Mucosa of descending colon (tissue), 3 donors: Measurements from ENCODE around the gene TCF7L2. TPM values are rescaled to one million over a fixed set of nuclear protein-coding genes. Genes with fewer than 3 reads are reported as not detected.

ENCODE experiments used
- ATAC-seq: fragments of 200-7000 bp; cut with Tn5 transposase; one replicate; pipeline ENCODE4 v1.9.1; 2020; ENCODE audit warnings: mild to moderate bottlenecking, moderate library complexity
- DNase-seq, 3 donors: peaks; one replicate each; pipeline ENCODE4 v3.0.0-alpha.2; 2020
- H3K36me3 ChIP-seq: fragments of 200-600 bp; one replicate; pipeline ENCODE4 v1.8.0; 2021; ENCODE audit warnings: low read depth, mild to moderate bottlenecking
- H3K4me1 ChIP-seq: fragments of 200-600 bp; one replicate; pipeline ENCODE4 v1.8.0; 2021; ENCODE audit warnings: low read depth, mild to moderate bottlenecking
- H3K4me3 ChIP-seq: fragments of 200-600 bp; one replicate; pipeline ENCODE4 v1.8.0; 2021; ENCODE audit warnings: mild to moderate bottlenecking
- H3K9me3 ChIP-seq: fragments of 200-600 bp; one replicate; pipeline ENCODE4 v1.8.0; 2021; ENCODE audit warnings: mild to moderate bottlenecking
- CTCF ChIP-seq: fragments of 200-600 bp; IDR thresholded peaks from one replicate; pipeline ENCODE4 v1.8.0; 2022; ENCODE audit warnings: antibody characterized with exemption, mild to moderate bottlenecking
- intact Hi-C, 2 donors: fragments of 100-400 bp; cut with DNase I in 1 of 2; cut with micrococcal nuclease in 1 of 2; formaldehyde crosslinking; loops; one replicate each; pipeline versions ENCODE4 v1.11.0 to v1.11.1; 2022; cut with DNase I, micrococcal nuclease
- total RNA-seq, 3 donors: library from RNA; stranded (reverse); fragmentation: NEBNext Ultra II Directional in 2 of 3; extraction: Animal tissue kit (Norgen Biotek cat#: 25700) in 2 of 3; gene quantifications; one replicate each; pipeline versions ENCODE4 v1.2.1 to v1.2.4, GENCODE V29; 2021 to 2023
- donor health status: DM: no; HTN: no; CAD: no; lungs with moderate emphysema.
- donor health status: DM: no; HTN: no; CAD: no.
- donor health status: DM: no; HTN: yes; CAD: no.

TCF7L2 gene
- total RNA-seq, 3 donors from 2014 or later, result 99.6 to 182 (median 102) TPM

DNA sequence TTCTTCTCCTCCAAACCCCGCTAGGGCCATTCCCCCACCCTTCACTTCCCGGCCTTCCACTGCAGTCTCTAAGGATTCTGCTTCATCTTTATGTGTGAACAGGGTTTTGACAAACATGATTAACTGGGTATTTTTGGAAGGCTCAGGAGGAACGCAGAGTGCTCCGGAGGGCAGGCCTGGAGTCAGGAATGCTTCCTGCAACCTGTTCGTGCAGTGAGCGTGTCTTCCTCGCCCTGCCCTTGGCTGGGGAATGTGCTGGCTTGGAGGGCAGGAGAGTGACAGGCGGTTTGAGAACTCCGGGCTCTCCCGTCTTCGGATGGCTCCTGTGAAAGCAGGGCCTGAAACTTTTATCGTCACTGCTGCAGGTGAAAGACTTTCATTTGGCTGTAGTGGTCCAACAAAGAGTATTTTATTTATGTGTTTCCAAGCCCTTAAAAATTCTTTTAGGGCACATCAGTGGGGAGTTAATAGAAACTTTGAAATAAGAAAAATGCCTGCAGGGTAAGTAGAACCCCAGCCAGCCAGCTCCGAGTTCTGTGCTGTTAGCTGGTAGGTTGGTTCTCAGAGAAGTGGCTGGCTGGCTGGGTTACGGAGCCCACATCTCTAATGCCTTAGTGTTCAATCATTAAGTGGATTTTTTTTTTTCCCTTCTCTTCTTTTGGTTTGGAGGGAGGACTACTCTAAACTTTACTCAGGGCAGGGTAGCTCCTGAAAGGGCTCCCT lies 51.0 kb downstream of the TCF7L2 start:
- DNase-seq (no peak), ATAC-seq (peak; percentile 63)
- Histone ChIP-seq H3K36me3 (no peaks in the 10 kb centered on the region), H3K4me3 (no peak overlapping the region), H3K9me3 (no peaks in the 10 kb centered on the region), H3K4me1 (peaks cover 14% of the 10 kb centered on the region)
- intact Hi-C loops, result no loop called here
- TF ChIP-seq CTCF, result no peak

DNA sequence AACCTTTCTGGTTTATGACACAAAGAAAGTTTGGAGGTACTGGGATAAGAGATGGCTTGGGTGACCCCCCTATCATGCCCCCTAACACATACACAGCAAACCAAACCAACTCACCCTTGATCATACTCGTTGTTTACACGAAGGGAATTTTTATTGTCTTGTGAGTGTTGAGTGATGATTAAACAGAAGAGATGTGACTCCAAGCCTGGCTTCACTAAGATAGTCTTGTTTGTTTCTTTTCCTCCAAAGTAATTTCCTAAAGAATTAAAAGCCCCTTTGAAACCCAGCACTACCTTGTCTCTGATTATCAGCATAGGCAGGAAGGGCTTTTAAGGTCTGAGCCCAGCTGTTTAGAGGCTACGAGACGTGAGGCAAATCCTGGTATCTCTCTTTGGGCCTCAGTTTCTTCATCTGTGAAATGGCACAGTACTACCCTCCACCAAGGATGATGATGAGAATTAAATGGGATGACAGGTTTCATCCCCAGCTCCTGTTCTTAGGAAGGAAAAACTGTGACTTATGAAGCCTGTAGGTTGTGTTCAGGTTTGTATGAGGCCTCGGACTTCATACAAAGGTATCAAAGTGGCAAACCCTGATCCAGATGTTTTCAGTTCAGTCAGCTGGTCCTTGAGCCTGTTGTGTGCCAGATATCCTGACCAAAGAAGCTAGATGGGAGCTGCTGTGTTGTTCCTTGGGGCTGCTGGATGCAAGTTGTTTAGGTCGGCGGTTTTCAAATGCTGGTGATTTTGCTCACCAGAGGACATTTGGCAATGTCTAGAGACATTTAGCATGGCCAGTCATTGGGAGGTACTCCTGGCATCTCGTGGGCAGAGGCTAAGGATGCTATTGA lies 51.8 kb downstream of the TCF7L2 start:
- no peak for DNase-seq
- intact Hi-C loops, result no loop called here
- H3K4me3 ChIP-seq, result no peak overlapping the region
- ATAC-seq, result no peak
- no peaks in the 10 kb centered on the region for H3K36me3 ChIP-seq
- H3K4me1 ChIP-seq, result peaks cover 20% of the 10 kb centered on the region
- no peak for TF ChIP-seq CTCF
- H3K9me3 ChIP-seq, result no peaks in the 10 kb centered on the region

DNA sequence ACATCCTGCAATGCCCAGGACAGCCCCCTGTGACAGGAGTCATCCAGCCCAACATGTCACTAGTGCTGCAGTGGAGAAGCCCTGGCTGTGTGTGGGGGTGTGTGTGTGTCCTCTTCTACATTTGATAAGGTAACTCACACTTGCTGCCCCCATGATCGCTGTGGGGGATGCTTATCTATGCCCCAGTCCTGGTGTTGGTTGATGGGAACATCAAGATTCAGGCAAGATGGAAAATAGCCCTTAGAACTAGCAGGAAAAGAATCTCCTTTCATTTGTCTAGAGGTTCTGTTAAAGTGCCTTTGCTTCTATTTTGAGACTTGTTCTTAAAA lies 52.4 kb downstream of the TCF7L2 start:
- Histone ChIP-seq H3K36me3 (no peaks in the 10 kb centered on the region), H3K9me3 (no peaks in the 10 kb centered on the region), H3K4me1 (peaks cover 23% of the 10 kb centered on the region), H3K4me3 (no peak overlapping the region)
- DNase-seq, result no peak
- ATAC-seq, result no peak
- no peak for TF ChIP-seq CTCF
- intact Hi-C loops, result no loop called here

DNA sequence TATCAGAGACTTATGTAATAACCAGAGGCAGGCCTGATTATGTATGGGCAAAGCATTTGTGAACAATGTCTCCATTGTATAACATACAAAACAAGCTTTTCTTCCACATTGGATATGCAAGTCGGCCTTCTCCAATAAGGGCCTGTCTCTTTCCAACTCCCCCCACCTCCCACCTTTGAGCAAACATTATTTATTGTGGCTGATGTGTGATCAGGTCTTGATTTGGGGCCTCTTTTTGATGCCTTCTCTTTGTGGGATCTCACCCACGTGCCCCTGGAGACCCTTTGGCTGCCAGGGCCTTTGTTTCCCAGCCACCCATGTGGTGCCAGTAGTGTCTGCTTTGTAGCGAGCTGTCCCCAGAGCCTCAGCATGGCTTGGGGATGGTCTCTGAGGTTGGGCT lies 53.0 kb downstream of the TCF7L2 start:
- Histone ChIP-seq H3K36me3 (no peaks in the 10 kb centered on the region), H3K9me3 (no peaks in the 10 kb centered on the region), H3K4me1 (peaks cover 22% of the 10 kb centered on the region), H3K4me3 (no peak overlapping the region)
- TF ChIP-seq CTCF, result no peak
- no peak for DNase-seq
- intact Hi-C loops, result no loop called here
- no peak for ATAC-seq

DNA sequence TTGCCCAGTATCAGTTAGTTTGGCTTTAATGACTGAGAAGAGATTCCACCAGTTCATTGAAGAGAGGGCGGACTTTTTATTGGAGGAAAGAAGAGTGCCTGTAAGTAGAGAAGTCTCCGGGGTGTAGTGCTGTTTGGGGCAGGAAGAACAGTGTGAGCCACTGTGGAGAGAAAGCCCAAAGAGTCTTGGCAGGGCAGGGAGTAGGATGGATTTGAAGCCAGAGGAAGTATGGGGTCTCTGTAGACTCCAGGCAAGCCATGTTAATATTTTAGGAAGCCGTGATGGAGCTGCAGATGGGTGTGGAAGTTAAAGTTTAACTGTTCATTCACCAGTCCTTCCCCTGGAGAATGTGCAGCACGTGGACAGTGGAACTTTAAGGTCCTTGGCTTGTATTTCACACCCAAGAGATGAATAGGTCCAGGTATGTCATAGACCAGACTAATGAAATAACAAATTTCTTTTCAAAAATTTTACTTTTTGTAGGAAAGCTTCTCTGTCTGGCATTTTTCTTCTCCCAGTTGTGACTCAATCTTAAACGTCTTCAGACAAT lies 54.1 kb downstream of the TCF7L2 start:
- no peak for TF ChIP-seq CTCF
- no peak for DNase-seq
- no peaks in the 10 kb centered on the region for H3K9me3 ChIP-seq
- no peak overlapping the region for H3K4me3 ChIP-seq
- no peaks in the 10 kb centered on the region for H3K36me3 ChIP-seq
- peak; percentile 14 for ATAC-seq
- peaks cover 17% of the 10 kb centered on the region for H3K4me1 ChIP-seq
- intact Hi-C loops, result no loop called here
